Right ventricle myocardium superior (tissue), 1 donor: ENCODE data around the gene RELN. TPM values are rescaled to one million over a fixed set of nuclear protein-coding genes. Genes with fewer than 3 reads are reported as not detected.

Experiments used
- ATAC-seq: fragments of 200-7000 bp; cut with Tn5 transposase; one replicate; pipeline ENCODE4 v1.9.1; 2020; ENCODE audit warnings: mild to moderate bottlenecking; ENCODE audit not compliant: poor library complexity
- DNase-seq: peaks from one replicate; pipeline ENCODE4 v3.0.0-alpha.2; 2020
- intact Hi-C: fragments of 100-400 bp; cut with DNase I; formaldehyde crosslinking; loops from one replicate; pipeline ENCODE4 v1.11.2; 2022
- total RNA-seq: library from RNA; stranded (reverse); fragmentation: NEBNext Ultra II Directional; extraction: Animal tissue kit (Norgen Biotek cat#: 25700); gene quantifications from one replicate; pipeline ENCODE4 v1.2.1, GENCODE V29; 2021
- donor health status: DM: no; HTN: yes; CAD: no; lungs with severe emphysema.

Gene RELN
- total RNA-seq, 1 donor from 2014 or later: 0.56 TPM

- ATAC-seq: no peak
- no peak for DNase-seq
- intact Hi-C loops: no loop called here
These were observed 349.3 kb downstream of the RELN start for GRCh38 chr7:103640031-103640779.

DNA sequence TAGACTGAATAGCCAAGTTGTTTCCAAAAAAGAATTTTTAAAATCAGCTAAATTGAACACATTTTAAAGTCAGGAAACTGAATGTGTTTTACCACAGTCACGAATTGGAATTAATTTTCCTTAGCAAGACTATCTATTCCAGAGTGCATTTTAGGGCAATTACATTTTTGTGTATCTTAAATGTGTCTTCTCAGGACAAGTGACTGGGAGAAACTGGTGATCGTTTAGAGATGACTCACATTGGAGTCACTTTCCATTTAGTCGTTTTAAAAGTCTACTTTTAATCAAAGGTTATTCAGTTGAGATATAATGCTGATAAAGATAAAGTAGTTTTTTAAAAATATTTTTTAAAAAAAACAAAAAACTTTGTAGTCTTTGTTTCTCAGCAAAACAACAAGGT is 351.7 kb downstream of the RELN start:
- no peak for ATAC-seq
- no peak for DNase-seq
- intact Hi-C loops: no loop called here

- ATAC-seq: no peak
- no peak for DNase-seq
- intact Hi-C loops: no loop called here
These were observed 352.4 kb downstream of the RELN start for GRCh38 chr7:103637094-103637493.

- ATAC-seq (no peak), DNase-seq (no peak)
- intact Hi-C loops: no loop called here
These were observed 353.3 kb downstream of the RELN start for GRCh38 chr7:103636153-103636552.

- intact Hi-C loops: no loop called here
- ATAC-seq (no peak), DNase-seq (no peak)
These were observed 356.5 kb downstream of the RELN start for GRCh38 chr7:103632972-103633371.

DNA sequence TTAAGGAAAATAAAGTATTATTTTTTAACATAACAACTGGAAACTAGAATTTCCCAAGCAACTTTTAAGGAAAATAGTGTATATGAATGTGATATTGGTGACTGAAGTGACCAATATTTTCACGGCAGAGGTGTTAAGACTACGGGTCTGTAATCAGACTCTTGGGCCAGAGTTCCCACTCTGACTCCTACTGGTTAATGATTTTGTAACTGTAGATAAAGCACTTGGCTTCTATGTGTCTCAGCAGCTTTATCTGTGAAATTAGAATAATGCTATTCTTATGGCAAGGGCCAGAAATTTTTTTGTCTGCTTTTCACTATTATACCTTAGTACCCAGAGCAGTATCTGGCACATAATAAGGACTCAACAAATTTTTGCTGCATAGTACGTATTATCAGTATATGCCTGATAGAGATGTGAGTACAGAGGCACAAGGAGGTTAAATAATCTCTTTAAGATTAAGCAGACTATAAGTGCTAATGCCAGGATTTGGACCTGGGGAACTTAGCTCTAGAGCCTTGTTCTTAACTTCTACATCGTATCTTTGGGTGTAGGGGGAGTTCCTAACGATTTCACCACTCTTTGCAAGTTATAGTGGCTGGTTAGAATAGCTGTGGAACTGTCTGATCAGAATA is 357.3 kb downstream of the RELN start:
- intact Hi-C loops: no loop called here
- no peak for ATAC-seq
- DNase-seq: no peak

DNA sequence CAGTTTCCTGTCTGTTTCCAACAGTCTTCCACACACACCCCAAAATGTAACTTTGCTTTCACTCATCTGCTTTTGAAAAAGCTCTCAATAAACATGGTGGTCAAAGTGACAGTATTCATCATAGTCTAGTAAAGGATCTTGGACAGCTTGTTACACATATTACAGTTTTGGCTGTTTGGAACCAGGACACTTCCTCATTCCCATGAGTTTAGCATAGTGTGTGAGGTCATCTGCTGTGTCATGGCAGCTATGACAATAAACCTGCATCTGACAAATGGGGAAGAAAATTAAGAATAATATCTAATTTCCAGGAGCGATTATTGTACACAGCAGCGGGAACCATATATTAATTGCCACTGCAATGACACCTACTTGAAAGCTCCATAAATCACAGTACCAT is 359.1 kb downstream of the RELN start:
- intact Hi-C loops: no loop called here
- no peak for DNase-seq
- ATAC-seq: no peak

DNA sequence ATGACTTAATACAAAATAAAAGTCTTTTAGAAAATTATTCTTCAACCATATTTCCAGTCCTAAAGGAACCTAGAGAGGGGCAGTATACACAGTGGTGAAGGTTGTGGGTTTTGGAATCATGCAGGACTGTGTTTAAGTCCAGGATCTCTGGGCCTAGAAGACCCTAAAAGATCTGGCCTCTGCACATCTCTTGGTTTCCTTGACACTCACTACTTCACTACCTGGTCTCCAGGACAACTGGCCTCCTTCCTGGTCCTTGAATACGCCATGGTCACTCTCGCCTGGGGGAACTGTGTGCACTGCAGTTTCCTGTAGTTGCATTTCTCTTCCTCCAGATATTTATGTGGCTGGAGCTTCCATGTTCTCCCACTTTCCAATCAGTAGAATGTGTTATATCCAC is 360.7 kb downstream of the RELN start:
- DNase-seq (no peak), ATAC-seq (no peak)
- intact Hi-C loops: no loop called here

DNA sequence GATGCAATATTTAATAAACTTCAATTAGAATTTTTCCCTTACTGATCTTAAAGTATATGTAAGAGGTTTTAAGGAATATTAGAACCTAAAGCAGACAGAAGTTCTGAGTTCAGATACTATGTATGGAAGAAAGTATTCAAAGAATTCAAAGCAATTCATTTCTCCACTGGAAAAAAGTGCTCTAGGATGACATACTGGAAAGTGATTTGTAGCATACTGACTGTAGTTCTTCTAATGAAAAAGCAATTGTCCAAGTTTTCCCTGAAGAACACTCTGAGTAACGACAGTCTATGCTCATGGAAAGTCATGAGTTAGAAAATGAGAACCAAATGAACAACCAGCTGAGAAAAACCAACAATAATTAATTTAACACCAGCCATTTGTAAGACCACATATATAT is 362.7 kb downstream of the RELN start:
- intact Hi-C loops: no loop called here
- no peak for DNase-seq
- ATAC-seq: no peak

GRCh38 chr7:103622274-103622673 is 367.2 kb downstream of the RELN start:
- ATAC-seq (no peak), DNase-seq (no peak)
- intact Hi-C loops: no loop called here

GRCh38 chr7:103613655-103614642 is 375.5 kb downstream of the RELN start:
- ATAC-seq: peak; percentile 74
- DNase-seq: no peak
- intact Hi-C loops: no loop called here

DNA sequence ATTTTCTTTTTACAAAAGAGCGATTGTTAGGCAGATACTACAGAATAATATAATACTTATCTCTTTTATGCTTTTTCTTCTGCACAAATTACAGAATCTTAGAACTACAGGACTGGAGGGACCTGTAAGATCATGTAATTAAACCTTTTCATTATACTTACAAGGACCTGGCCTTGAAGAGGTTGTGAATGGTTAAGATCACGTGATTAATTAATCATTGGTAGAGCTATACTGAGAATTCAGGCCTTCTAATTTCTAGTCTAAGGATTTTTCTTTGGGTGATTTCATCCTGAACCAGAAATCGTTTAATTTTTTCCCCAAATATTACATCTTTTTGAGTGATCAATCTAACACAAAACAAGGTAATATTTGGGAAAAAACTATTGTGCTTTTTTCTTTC is 379.7 kb downstream of the RELN start:
- intact Hi-C loops: no loop called here
- ATAC-seq (no peak), DNase-seq (no peak)

- ATAC-seq: no peak
- intact Hi-C loops: no loop called here
- DNase-seq: no peak
These were observed 383.8 kb downstream of the RELN start for GRCh38 chr7:103605640-103606039.

GRCh38 chr7:103598326-103598905 is 391.0 kb downstream of the RELN start:
- DNase-seq: no peak
- intact Hi-C loops: no loop called here
- no peak for ATAC-seq

DNA sequence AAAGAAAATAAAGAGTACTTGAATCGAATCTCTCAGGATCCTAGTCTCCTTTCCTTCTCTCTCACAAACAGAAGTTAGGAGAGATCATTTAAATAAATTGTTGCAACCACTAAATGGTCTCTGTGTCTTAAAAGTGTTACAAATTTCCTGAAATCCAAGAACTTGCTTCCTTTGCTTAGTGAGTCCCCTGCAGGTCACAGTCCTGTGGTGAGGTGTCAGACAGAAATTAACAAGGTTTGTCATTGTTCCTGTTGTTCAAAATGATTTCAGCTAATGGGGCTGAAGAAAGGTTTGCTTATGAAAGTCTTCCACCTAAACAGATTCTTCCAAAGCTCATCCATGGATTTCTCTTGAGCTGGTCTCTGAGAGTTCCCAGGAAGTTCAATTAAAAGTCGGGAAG is 391.9 kb downstream of the RELN start:
- intact Hi-C loops: no loop called here
- DNase-seq (no peak), ATAC-seq (no peak)

DNA sequence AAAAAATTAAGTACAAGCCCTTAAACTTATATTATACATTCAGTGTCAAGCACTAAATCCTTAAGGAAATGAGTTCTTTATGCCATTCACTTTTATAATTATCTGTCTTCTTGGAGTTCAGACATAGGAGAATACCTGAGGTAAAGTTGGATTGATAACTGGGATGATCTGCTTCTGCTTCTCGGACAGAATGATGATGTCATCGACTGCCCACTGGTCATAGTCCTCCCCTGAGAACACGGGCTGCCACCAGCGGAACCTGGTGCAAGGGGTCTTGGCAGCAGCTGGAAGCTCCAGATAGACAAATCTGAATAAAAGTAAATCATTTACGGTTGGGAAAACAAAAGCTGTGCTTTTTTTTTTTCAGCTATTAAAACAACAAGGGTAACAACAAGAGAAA is 395.3 kb downstream of the RELN start:
- ATAC-seq: no peak
- no peak for DNase-seq
- intact Hi-C loops: no loop called here

DNA sequence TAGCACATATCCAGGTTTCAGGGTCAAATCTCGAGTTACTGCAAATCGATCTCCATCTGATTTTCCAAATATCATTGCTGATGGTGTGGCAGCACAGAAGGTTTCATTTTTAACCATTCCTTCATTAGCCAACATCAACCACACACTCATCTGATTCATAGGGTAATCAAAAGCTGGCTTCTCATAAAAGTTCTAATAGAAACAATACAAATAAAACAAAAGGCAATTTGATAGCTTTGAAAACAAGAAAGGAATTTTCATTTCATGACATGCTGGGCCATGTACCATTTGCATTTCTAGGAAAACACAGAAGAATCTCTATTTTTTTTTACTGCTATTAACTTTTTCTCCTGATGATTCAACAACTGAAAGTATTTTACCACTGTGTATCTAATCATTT is 395.8 kb downstream of the RELN start:
- DNase-seq (no peak), ATAC-seq (no peak)
- intact Hi-C loops: no loop called here

- intact Hi-C loops: no loop called here
- DNase-seq: no peak
- no peak for ATAC-seq
These were observed 396.6 kb downstream of the RELN start for GRCh38 chr7:103592844-103593243.

DNA sequence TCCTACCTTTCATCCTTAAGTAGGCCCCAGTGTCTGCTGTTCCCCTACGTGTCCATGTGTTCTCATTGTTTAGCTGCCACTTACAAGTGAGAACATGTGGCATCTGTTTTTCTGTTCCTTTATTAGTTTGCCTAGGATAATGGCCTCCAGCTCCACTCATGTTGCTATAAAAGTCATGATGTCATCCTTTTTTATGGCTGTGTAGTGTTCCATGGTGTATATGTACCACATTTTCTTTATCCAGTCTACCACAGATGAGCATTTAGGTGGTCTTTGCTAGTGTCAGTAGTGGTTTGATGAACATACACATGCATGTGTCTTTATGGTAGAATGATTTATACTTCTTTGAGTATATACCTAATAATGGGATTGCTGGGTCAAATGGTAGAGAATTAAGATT is 397.3 kb downstream of the RELN start:
- ATAC-seq: no peak
- no peak for DNase-seq
- intact Hi-C loops: no loop called here
